OCI-LY3 (cell line): ENCODE results near the gene ARHGEF6.

Source experiments
- EZH2phosphoT487 ChIP-seq: fragments of 200-600 bp; shearing (Covaris generic); IDR thresholded peaks from 2 replicates; pipeline ENCODE4 v1.6.1; 2018; ENCODE audit warnings: antibody characterized with exemption, mixed run types, low read depth
- TF ChIP-seq, protein P1 (sequence below): fragments of 200-600, 300-600 bp; sonication (generic); IDR thresholded peaks from 2 replicates; pipeline ENCODE4 v1.5.1; 2014; ENCODE audit warnings: antibody characterized with exemption, low read length, low read depth

DNA sequence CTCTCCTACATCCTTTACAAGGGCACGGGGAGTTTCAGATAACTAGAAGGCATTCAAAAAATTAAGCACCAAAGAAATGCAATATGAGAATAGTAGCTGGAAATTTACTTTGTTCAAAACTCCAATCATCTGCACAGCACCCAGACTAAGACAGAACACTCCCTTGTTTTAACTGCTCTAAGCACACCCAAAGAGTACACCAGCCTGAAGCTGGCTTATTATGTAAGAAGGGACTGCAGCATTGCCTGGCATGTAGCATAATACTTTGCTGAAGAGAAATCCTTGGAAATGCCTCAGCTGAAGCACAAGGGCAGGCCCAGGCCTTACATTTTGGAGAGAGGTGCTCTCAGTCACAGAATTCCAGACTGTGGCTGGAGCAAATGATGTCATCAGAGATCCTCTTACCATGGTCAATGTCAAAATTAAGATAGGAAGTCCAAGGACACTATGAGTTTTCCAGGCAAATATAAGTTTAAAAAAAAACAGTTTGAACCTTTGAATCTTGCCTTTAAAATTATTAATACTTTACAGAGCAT is 14.8 kb downstream of the ARHGEF6 start:
- TF ChIP-seq, protein P1, sequence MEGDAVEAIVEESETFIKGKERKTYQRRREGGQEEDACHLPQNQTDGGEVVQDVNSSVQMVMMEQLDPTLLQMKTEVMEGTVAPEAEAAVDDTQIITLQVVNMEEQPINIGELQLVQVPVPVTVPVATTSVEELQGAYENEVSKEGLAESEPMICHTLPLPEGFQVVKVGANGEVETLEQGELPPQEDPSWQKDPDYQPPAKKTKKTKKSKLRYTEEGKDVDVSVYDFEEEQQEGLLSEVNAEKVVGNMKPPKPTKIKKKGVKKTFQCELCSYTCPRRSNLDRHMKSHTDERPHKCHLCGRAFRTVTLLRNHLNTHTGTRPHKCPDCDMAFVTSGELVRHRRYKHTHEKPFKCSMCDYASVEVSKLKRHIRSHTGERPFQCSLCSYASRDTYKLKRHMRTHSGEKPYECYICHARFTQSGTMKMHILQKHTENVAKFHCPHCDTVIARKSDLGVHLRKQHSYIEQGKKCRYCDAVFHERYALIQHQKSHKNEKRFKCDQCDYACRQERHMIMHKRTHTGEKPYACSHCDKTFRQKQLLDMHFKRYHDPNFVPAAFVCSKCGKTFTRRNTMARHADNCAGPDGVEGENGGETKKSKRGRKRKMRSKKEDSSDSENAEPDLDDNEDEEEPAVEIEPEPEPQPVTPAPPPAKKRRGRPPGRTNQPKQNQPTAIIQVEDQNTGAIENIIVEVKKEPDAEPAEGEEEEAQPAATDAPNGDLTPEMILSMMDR = no peak
- no peak for TF ChIP-seq EZH2phosphoT487
